Measurements from ENCODE around the gene QRFP. TPM values are rescaled to one million over a fixed set of nuclear protein-coding genes. Genes with fewer than 3 reads are reported as not detected.

The QRFP gene
- total and polyA plus RNA-seq, 8 donors = not detected

DNA sequence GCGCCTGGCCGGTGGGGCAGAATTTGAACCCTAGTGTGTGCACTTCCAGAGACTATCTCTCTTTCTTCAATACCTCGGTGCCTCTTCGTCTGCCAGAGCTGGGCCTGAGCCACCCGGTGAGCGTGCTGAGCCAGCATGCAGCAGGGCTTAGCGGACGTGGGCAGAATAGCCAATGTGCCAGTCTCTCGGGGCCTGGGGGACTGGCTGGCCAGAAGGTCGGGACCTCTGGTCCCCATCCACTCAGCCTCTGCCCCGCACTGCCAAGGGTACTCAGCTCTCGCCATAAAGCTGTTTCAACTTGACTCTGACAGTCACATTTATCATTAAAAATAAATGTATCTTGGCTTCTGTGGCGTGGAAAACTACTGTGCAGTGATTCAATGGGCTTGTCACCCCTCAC lies 46.6 kb upstream of the QRFP start:
- Histone ChIP-seq H3K36me3 (no peaks in the 10 kb centered on the region), H3K27me3 (peaks cover 0 to 18% (median 6%) of the 10 kb centered on the region in 4 donors), H3K4me1 (peaks cover 2 to 7% (median 3%) of the 10 kb centered on the region in 3 donors), H3K27ac (no peak overlapping the region), H3K9me3 (no peaks in the 10 kb centered on the region), H3K4me3 (no peak overlapping the region)
- 40 to 44% methylated on average over 13 of the region's 13 CpGs for WGBS, 2 donors
- ATAC-seq (no peak), DNase-seq (no peak), FAIRE-seq (no peak)
- intact Hi-C loops (cut with DNase I) = loop anchor here in 1 of 3 donors (5.0 kb wide), 2 partner anchors 76 to 231 kb away; no protein-coding TSS in a partner anchor
- TF ChIP-seq, protein P1, sequence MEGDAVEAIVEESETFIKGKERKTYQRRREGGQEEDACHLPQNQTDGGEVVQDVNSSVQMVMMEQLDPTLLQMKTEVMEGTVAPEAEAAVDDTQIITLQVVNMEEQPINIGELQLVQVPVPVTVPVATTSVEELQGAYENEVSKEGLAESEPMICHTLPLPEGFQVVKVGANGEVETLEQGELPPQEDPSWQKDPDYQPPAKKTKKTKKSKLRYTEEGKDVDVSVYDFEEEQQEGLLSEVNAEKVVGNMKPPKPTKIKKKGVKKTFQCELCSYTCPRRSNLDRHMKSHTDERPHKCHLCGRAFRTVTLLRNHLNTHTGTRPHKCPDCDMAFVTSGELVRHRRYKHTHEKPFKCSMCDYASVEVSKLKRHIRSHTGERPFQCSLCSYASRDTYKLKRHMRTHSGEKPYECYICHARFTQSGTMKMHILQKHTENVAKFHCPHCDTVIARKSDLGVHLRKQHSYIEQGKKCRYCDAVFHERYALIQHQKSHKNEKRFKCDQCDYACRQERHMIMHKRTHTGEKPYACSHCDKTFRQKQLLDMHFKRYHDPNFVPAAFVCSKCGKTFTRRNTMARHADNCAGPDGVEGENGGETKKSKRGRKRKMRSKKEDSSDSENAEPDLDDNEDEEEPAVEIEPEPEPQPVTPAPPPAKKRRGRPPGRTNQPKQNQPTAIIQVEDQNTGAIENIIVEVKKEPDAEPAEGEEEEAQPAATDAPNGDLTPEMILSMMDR (IDR thresholded peaks at IDR 0.05) = no peak

DNA sequence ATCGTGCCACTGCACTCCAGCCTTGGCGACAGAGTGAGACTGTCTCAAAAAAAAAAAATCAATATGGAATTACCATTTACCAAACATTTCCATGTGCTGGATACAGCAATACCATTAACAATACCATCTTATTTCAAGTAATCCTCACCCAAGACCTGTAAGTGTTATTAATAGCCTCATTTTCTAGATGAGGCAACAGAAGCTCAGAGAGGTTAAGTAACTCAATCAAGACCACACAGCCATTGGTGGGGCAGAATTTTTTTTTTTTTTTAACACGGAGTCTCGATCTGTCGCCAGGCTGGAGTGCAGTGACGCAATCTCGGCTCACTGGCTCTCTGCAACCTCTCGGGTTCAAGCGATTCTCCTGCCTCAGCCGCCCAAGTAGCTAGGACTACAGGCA lies 46.1 kb upstream of the QRFP start:
- TF ChIP-seq, protein P1 (IDR thresholded peaks at IDR 0.05) = no peak
- Histone ChIP-seq H3K4me1 (peaks cover 3 to 7% (median 4%) of the 10 kb centered on the region in 3 donors), H3K27ac (no peak overlapping the region), H3K9me3 (no peaks in the 10 kb centered on the region), H3K4me3 (no peak overlapping the region), H3K36me3 (no peaks in the 10 kb centered on the region), H3K27me3 (peaks cover 0 to 23% (median 10%) of the 10 kb centered on the region in 4 donors)
- WGBS, 2 donors = 42 to 54% methylated on average over 10 of the region's 10 CpGs
- intact Hi-C loops (cut with DNase I) = loop anchor here in 1 of 3 donors (5.0 kb wide), 2 partner anchors 75 to 230 kb away; no protein-coding TSS in a partner anchor
- no peak for ATAC-seq
- FAIRE-seq = no peak
- no peak for DNase-seq

- ATAC-seq (no peak), DNase-seq (no peak), FAIRE-seq (no peak)
- intact Hi-C loops (cut with DNase I) = loop anchor here in 1 of 3 donors (5.0 kb wide), 2 partner anchors 75 to 230 kb away; no protein-coding TSS in a partner anchor
- 59 to 72% methylated on average over 6 of the region's 6 CpGs for WGBS, 2 donors
- no peaks in the 10 kb centered on the region for H3K9me3 ChIP-seq
- TF ChIP-seq, protein P1 (IDR thresholded peaks at IDR 0.05) = no peak
- no peak overlapping the region for H3K27ac ChIP-seq
- H3K36me3 ChIP-seq = no peaks in the 10 kb centered on the region
- no peak overlapping the region for H3K4me3 ChIP-seq
- peaks cover 3 to 7% (median 4%) of the 10 kb centered on the region in 3 donors for H3K4me1 ChIP-seq
- peaks cover 0 to 28% (median 14%) of the 10 kb centered on the region in 4 donors for H3K27me3 ChIP-seq
Observed at GRCh38 chr9:130942084-130942483, 45.5 kb upstream of the QRFP start.

DNA sequence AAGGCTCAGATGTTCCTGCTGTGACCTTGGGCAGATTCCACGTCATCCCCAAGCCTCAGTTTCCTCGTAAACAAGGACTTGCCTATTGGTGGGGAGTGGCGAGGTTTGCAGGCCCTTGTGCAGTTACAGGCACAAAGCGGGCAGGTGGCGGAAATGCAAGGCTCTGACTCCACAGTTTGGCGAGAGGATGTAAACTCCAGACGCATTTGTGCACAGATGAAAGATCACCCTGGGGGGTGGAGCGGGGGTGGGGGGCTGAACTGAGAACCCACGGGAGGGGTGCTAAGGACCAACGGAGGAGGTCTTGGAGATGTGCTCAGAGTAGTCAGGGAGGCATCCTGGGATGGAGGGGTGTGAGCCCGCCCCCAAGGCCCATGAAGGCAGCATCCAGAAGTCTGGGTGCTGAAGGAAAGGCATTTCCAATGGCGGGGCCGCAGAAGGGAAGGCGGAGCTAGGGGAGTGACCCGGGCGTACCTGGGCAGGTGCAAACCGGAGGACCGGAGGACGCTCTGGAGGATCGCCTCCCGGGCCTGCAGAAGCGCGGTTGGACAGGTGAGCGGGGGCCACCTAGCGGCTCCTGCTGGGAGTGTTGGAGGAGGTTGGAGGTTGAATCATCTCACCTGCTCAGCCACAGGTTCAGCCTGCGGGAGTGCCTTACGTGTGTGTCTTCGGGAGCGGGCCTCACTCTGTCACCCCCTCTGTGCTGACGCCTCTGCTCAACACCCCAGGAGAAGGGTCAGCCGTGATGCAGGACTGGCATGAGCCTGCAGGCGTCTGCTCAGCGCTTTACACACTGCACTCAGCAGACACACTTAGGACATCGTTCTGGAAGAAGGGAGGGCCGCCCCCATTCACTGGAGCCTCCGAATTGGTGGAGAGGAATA lies 44.3 kb upstream of the QRFP start:
- no peak overlapping the region for H3K4me3 ChIP-seq
- ATAC-seq (peak; percentile 95 to 98 (median 96)), DNase-seq (peak; percentile 77 to 96 (median 89)), FAIRE-seq (no peak)
- H3K4me1 ChIP-seq = peaks cover 3 to 7% (median 4%) of the 10 kb centered on the region in 3 donors
- TF ChIP-seq, protein P1 (IDR thresholded peaks at IDR 0.05) = peak; percentile 79 to 88 (median 81)
- no peaks in the 10 kb centered on the region for H3K36me3 ChIP-seq
- peaks cover 0 to 28% (median 14%) of the 10 kb centered on the region in 4 donors for H3K27me3 ChIP-seq
- H3K9me3 ChIP-seq = no peaks in the 10 kb centered on the region
- intact Hi-C loops (cut with DNase I) = loop anchor here in 1 of 3 donors (5.0 kb wide), 2 partner anchors 74 to 229 kb away; no protein-coding TSS in a partner anchor
- 8% methylated on average over 36 of the region's 36 CpGs for WGBS, 2 donors
- H3K27ac ChIP-seq = no peak overlapping the region
